ENCODE results near the gene TMEM201.
"Not testable (repeated sequence)": the region's sequence is repeated elsewhere in the genome, so short reads cannot be mapped to it uniquely, and the experiment has no call there.

The TMEM201 gene

GRCh38 chr1:9601942-9602793 is 13.5 kb downstream of the TMEM201 start:
- DNase-seq: no peak

GRCh38 chr1:9602794-9603167 is 14.1 kb downstream of the TMEM201 start:
- no peak for DNase-seq

GRCh38 chr1:9603307-9603706 is 14.6 kb downstream of the TMEM201 start:
- no peak for DNase-seq

GRCh38 chr1:9603766-9604753 is 15.3 kb downstream of the TMEM201 start:
- DNase-seq: no peak

GRCh38 chr1:9604836-9605235 is 16.1 kb downstream of the TMEM201 start:
- no peak for DNase-seq

GRCh38 chr1:9605946-9606455 is 17.3 kb downstream of the TMEM201 start:
- DNase-seq: no peak

- DNase-seq: no peak
Observed at GRCh38 chr1:9606458-9606857, 17.7 kb downstream of the TMEM201 start.

- no peak for DNase-seq
Observed at GRCh38 chr1:9606948-9607347, 18.2 kb downstream of the TMEM201 start.

- DNase-seq: no peak
Observed at GRCh38 chr1:9607352-9607751, 18.6 kb downstream of the TMEM201 start.

GRCh38 chr1:9609998-9610397 is 21.3 kb downstream of the TMEM201 start:
- no peak for DNase-seq

GRCh38 chr1:9610548-9610947 is 21.8 kb downstream of the TMEM201 start:
- no peak for DNase-seq

GRCh38 chr1:9611716-9612115 is 23.0 kb downstream of the TMEM201 start:
- no peak for DNase-seq

GRCh38 chr1:9612162-9612845 is 23.6 kb downstream of the TMEM201 start:
- no peak for DNase-seq

GRCh38 chr1:9612871-9613624 is 24.3 kb downstream of the TMEM201 start:
- DNase-seq: no peak

- DNase-seq: no peak
Observed at GRCh38 chr1:9613625-9614299, 25.1 kb downstream of the TMEM201 start.

GRCh38 chr1:9615316-9616063 is 26.8 kb downstream of the TMEM201 start:
- DNase-seq: peak; percentile 56 to 63

- no peak for DNase-seq
Observed at GRCh38 chr1:9618909-9619679, 30.4 kb downstream of the TMEM201 start.

- no peak for DNase-seq
Observed at GRCh38 chr1:9621032-9621431, 32.3 kb downstream of the TMEM201 start.

- DNase-seq: no peak
Observed at GRCh38 chr1:9624081-9624480, 35.4 kb downstream of the TMEM201 start.

- DNase-seq: not testable (repeated sequence)
Observed at GRCh38 chr1:9625030-9625429, 36.3 kb downstream of the TMEM201 start.
